IMR-90 (cell line): Measurements from ENCODE around the gene PRR5L. TPM values are rescaled to one million over a fixed set of nuclear protein-coding genes. Genes with fewer than 3 reads are reported as not detected.

Experiments
- ATAC-seq: fragments of 200-7000 bp; cut with Tn5 transposase; 2 replicates; pipeline ENCODE4 v1.9.1; 2020; ENCODE audit warnings: low read depth, mild to moderate bottlenecking, moderate library complexity
- BruUV-seq: library from RNA; stranded (reverse); fragments of 400-500 nt; replicated peaks from 2 replicates; lab custom pipeline; 2021; lab: Mats Ljungman, UMichigan
- CTCF ChIA-PET: fragments of 300-600 bp; formaldehyde crosslinking; extraction: SDS; loops from one replicate; lab custom pipeline; 2021; ENCODE audit warnings: antibody characterized with exemption; lab: Yijun Ruan, JAX
- POLR2A ChIA-PET: fragments of 300-600 bp; sonication (Branson Sonifier 250); formaldehyde crosslinking; loops from one replicate; lab custom pipeline; 2022; ENCODE audit warnings: antibody characterized with exemption; ENCODE audit not compliant: unreplicated experiment; lab: Charles Lee
- DNase-seq: peaks from one replicate; pipeline ENCODE4 v3.0.0; 2013
- H2AFZ ChIP-seq: replicated peaks from 2 replicates; pipeline ENCODE3; 2013; ENCODE audit warnings: low read length, mild to moderate bottlenecking; ENCODE audit not compliant: poor library complexity
- H2AK5ac ChIP-seq: 2 replicates; pipeline ENCODE4 v1.6.1; 2013; ENCODE audit warnings: low read depth, low read length, inconsistent platforms
- H2AK9ac ChIP-seq: replicated peaks from 2 replicates; pipeline ENCODE3; 2013; ENCODE audit warnings: mild to moderate bottlenecking, low read depth, low read length, moderate library complexity; ENCODE audit not compliant: poor library complexity
- H2BK120ac ChIP-seq: 2 replicates; pipeline ENCODE4 v1.6.1; 2013; ENCODE audit warnings: low read depth, low read length, inconsistent platforms
- H2BK15ac ChIP-seq: 3 replicates; pipeline ENCODE4 v1.6.1; 2013; ENCODE audit warnings: low read depth, low read length, inconsistent platforms
- H2BK20ac ChIP-seq: 2 replicates; pipeline ENCODE4 v1.6.1; 2013; ENCODE audit warnings: low read depth, mild to moderate bottlenecking, inconsistent platforms, low read length, moderate library complexity
- H2BK5ac ChIP-seq: 2 replicates; pipeline ENCODE4 v1.6.1; 2013; ENCODE audit warnings: mild to moderate bottlenecking, low read depth, low read length, inconsistent platforms; ENCODE audit not compliant: poor library complexity, severe bottlenecking
- H3K14ac ChIP-seq: replicated peaks from 2 replicates; pipeline ENCODE4 v1.6.1; 2013; ENCODE audit warnings: low read depth, low read length, inconsistent platforms
- H3K18ac ChIP-seq: 2 replicates; pipeline ENCODE4 v1.6.1; 2013; ENCODE audit warnings: low read depth, low read length, control low read depth
- H3K23ac ChIP-seq: 2 replicates; pipeline ENCODE4 v1.6.1; 2013; ENCODE audit warnings: low read depth, low read length, inconsistent platforms
- H3K27ac ChIP-seq: 2 replicates; pipeline ENCODE4 v1.5.1; 2013; ENCODE audit warnings: mild to moderate bottlenecking, control low read depth, low read length; ENCODE audit not compliant: insufficient read depth
- H3K27me3 ChIP-seq: 2 replicates; pipeline ENCODE4 v1.6.1; 2013; ENCODE audit warnings: low read length; ENCODE audit not compliant: control insufficient read depth, insufficient read depth
- H3K36me3 ChIP-seq: 2 replicates; pipeline ENCODE4 v1.6.1; 2013; ENCODE audit warnings: low read length, mixed read lengths; ENCODE audit not compliant: control insufficient read depth, insufficient read depth
- H3K4ac ChIP-seq: 2 replicates; pipeline ENCODE4 v1.6.1; 2013; ENCODE audit warnings: low read depth, low read length, inconsistent platforms
- H3K4me1 ChIP-seq: 2 replicates; pipeline ENCODE4 v1.6.1; 2013; ENCODE audit warnings: low read length, mixed read lengths; ENCODE audit not compliant: control insufficient read depth, insufficient read depth
- H3K4me2 ChIP-seq: 2 replicates; pipeline ENCODE4 v1.6.1; 2013; ENCODE audit warnings: low read depth, mild to moderate bottlenecking, control low read depth, low read length, moderate library complexity
- H3K4me3 ChIP-seq: 2 replicates; pipeline ENCODE4 v1.5.1; 2013; ENCODE audit warnings: low read depth, mild to moderate bottlenecking, control low read depth, low read length, moderate library complexity; ENCODE audit not compliant: insufficient read depth
- H3K56ac ChIP-seq: 2 replicates; pipeline ENCODE4 v1.6.1; 2013; ENCODE audit warnings: low read length, inconsistent platforms; ENCODE audit not compliant: insufficient read depth; ENCODE audit errors: extremely low read depth
- H3K79me1 ChIP-seq, 2 experiments: 2 replicates each; pipeline ENCODE4 v1.6.1; 2013; ENCODE audit warnings: low read length in 2 of 2, inconsistent platforms in 1 of 2, low read depth in 1 of 2
- H3K9ac ChIP-seq: 2 replicates; pipeline ENCODE4 v1.6.1; 2013; ENCODE audit warnings: low read depth, low read length, control low read depth
- H3K9me1 ChIP-seq: 2 replicates; pipeline ENCODE4 v1.6.1; 2013; ENCODE audit warnings: low read length, inconsistent platforms; ENCODE audit not compliant: insufficient read depth
- H3K9me3 ChIP-seq: 2 replicates; pipeline ENCODE4 v1.6.1; 2013; ENCODE audit warnings: low read length; ENCODE audit not compliant: control insufficient read depth, insufficient read depth
- H4K20me1 ChIP-seq: 2 replicates; pipeline ENCODE4 v1.6.1; 2013; ENCODE audit warnings: low read length, inconsistent platforms; ENCODE audit not compliant: insufficient read depth
- H4K5ac ChIP-seq: 2 replicates; pipeline ENCODE4 v1.6.1; 2013; ENCODE audit warnings: mild to moderate bottlenecking, low read depth, low read length, control low read depth
- H4K8ac ChIP-seq, 2 experiments: 2 replicates each; pipeline ENCODE4 v1.6.1; 2013; ENCODE audit warnings: low read depth in 2 of 2, low read length in 2 of 2, control low read depth in 1 of 2, inconsistent platforms in 1 of 2
- H4K91ac ChIP-seq: 2 replicates; pipeline ENCODE4 v1.6.1; 2013; ENCODE audit warnings: low read depth, low read length, inconsistent platforms; ENCODE audit not compliant: insufficient read depth
- BHLHE40 ChIP-seq: fragments of 150-350 bp; IDR thresholded peaks from 2 replicates; pipeline ENCODE4 v1.6.1; 2016; ENCODE audit warnings: mild to moderate bottlenecking, low read depth, low read length
- CTCF ChIP-seq: conservative IDR thresholded peaks from 2 replicates; pipeline ENCODE4 v1.5.1; 2012; ENCODE audit warnings: mild to moderate bottlenecking, low read depth, low read length, improper control_type of control experiment
- ELK1 ChIP-seq: fragments of 150-350 bp; IDR thresholded peaks from 2 replicates; pipeline ENCODE4 v1.6.1; 2016; ENCODE audit warnings: low read depth, mild to moderate bottlenecking, low read length, moderate library complexity, borderline replicate concordance
- FOS ChIP-seq: fragments of 150-350 bp; IDR thresholded peaks from 2 replicates; pipeline ENCODE4 v1.6.1; 2016; ENCODE audit warnings: low read depth, low read length
- MAFK ChIP-seq: IDR thresholded peaks from 2 replicates; pipeline ENCODE4 v1.6.1; 2012; ENCODE audit warnings: low read depth, low read length, improper control_type of control experiment
- MAZ ChIP-seq: IDR thresholded peaks from 2 replicates; pipeline ENCODE4 v1.6.1; 2012; ENCODE audit warnings: low read depth, mild to moderate bottlenecking, low read length, improper control_type of control experiment, moderate library complexity, borderline replicate concordance
- MXI1 ChIP-seq: IDR thresholded peaks from 2 replicates; pipeline ENCODE4 v1.6.1; 2012; ENCODE audit warnings: low read depth, mild to moderate bottlenecking, low read length, moderate library complexity, borderline replicate concordance
- NFE2L2 ChIP-seq: fragments of 150-350 bp; IDR thresholded peaks from 2 replicates; pipeline ENCODE4 v1.6.1; 2016; ENCODE audit warnings: low read depth, mild to moderate bottlenecking, low read length
- POLR2A ChIP-seq: IDR thresholded peaks from 2 replicates; pipeline ENCODE4 v1.6.1; 2012; ENCODE audit warnings: mild to moderate bottlenecking, low read depth, low read length
- RAD21 ChIP-seq: IDR thresholded peaks from 2 replicates; pipeline ENCODE4 v1.6.1; 2012; ENCODE audit warnings: low read length, improper control_type of control experiment
- RCOR1 ChIP-seq: IDR thresholded peaks from 2 replicates; pipeline ENCODE4 v1.6.1; 2012; ENCODE audit warnings: mild to moderate bottlenecking, low read length, improper control_type of control experiment; ENCODE audit not compliant: insufficient replicate concordance
- RFX5 ChIP-seq: IDR thresholded peaks from 2 replicates; pipeline ENCODE4 v1.8.0; 2012; ENCODE audit warnings: low read depth, mild to moderate bottlenecking, low read length, moderate library complexity
- SMC3 ChIP-seq: fragments of 150-350 bp; IDR thresholded peaks from 2 replicates; pipeline ENCODE4 v1.6.1; 2016; ENCODE audit warnings: low read depth, mild to moderate bottlenecking, antibody characterized with exemption, low read length, moderate library complexity
- USF2 ChIP-seq: fragments of 150-350 bp; IDR thresholded peaks from 2 replicates; pipeline ENCODE4 v1.6.1; 2017; ENCODE audit warnings: mild to moderate bottlenecking, antibody characterized with exemption, low read length, low read depth
- WGBS, 2 experiments: methylation state at CpG; one replicate each; pipeline versions ENCODE4 v1.1.5 to v1.1.7; 2013; ENCODE audit warnings: missing lambda C conversion rate in 2 of 2; ENCODE audit not compliant: insufficient read length in 1 of 2; ENCODE audit errors: extremely low coverage in 2 of 2; 5-methylcytosine and 5-hydroxymethylcytosine counted together
- dilution Hi-C: fragments of 300-500 bp; cut with HindIII; formaldehyde crosslinking; loops from one replicate; pipeline ENCODE4 v1.14.3; 2018; ENCODE audit warnings: low sequenced_read_pairs; ENCODE audit not compliant: unreplicated experiment
- in situ Hi-C: fragments of 300-500 bp; cut with MboI; formaldehyde crosslinking; loops from 3 replicates; pipeline ENCODE4 v1.14.3; 2019; ENCODE audit warnings: low sequenced_read_pairs, inconsistent platforms, mixed read lengths
- intact Hi-C: fragments of 100-400 bp; cut with micrococcal nuclease; formaldehyde crosslinking; loops from 2 replicates; pipeline ENCODE4 v1.10.0; 2022
- polyA plus RNA-seq, 3 experiments: library from polyadenylated mRNA; depleted of rRNA; stranded (reverse); fragments of >200 nt; gene quantifications; 2 replicates each; pipeline ENCODE4 v1.2.3, GENCODE V29; 2012; ENCODE audit warnings: low replicate concordance in 1 of 3
- total RNA-seq: library from RNA; depleted of rRNA; stranded (reverse); fragments of >200 nt; gene quantifications from 2 replicates; pipeline ENCODE4 v1.2.3, GENCODE V29; 2012

Gene PRR5L
- total and polyA plus RNA-seq, 2 of the 4 experiments (the other 2 are of a cell fraction) = 2.9 to 3.6 TPM

GRCh38 chr11:36432738-36433137 is 136.7 kb downstream of the PRR5L start (continued):
- TF ChIP-seq NFE2L2 (no peak), RCOR1 (no peak), POLR2A (no peak), MXI1 (no peak), SMC3 (no peak)

- H3K4me1 ChIP-seq = peaks cover 6% of the 10 kb centered on the region
- CTCF ChIA-PET = no interaction called here
- intact Hi-C loops (no loop called here), dilution Hi-C loops (no loop called here), in situ Hi-C loops (no loop called here)
- peaks cover 7% of the 10 kb centered on the region for H3K9me1 ChIP-seq
- ATAC-seq (no peak), DNase-seq (no peak)
- no peak overlapping the region for H3K9ac ChIP-seq
- H3K23ac ChIP-seq = no peak overlapping the region
- H3K4ac ChIP-seq = no peak overlapping the region; the same call in 1 of the 2 replicates
- H3K4me2 ChIP-seq = no peak overlapping the region
- H3K14ac ChIP-seq = no peak overlapping the region
- no peak overlapping the region for H4K5ac ChIP-seq
- H3K56ac ChIP-seq = no peak overlapping the region
- H3K9me3 ChIP-seq = no peaks in the 10 kb centered on the region
- 96% methylated on average over 4 of the region's 5 CpGs; no CpG with 5 or more reads in 1 of the 2 experiments for WGBS, 2 experiments
- no peak overlapping the region for H2AFZ ChIP-seq
- no peak overlapping the region for H3K18ac ChIP-seq
- no peak overlapping the region for H3K4me3 ChIP-seq
- no peaks in the 10 kb centered on the region; a peak in 1 of 4 replicates for H3K79me1 ChIP-seq
- H2BK15ac ChIP-seq = no peak overlapping the region
- H3K36me3 ChIP-seq = peaks cover 2% of the 10 kb centered on the region
- no peak overlapping the region for H4K91ac ChIP-seq
- no peak overlapping the region for H2AK5ac ChIP-seq
- H4K8ac ChIP-seq = no peak overlapping the region
- no peak overlapping the region for H3K27ac ChIP-seq
- H2BK20ac ChIP-seq = no peak overlapping the region
- BruUV-seq = no TSS peak
- H2BK5ac ChIP-seq = no peak overlapping the region
- no peaks in the 10 kb centered on the region for H4K20me1 ChIP-seq
- POLR2A ChIA-PET = no interaction called here
- H3K27me3 ChIP-seq = no peaks in the 10 kb centered on the region
- H2BK120ac ChIP-seq = no peak overlapping the region
- H2AK9ac ChIP-seq = no peak overlapping the region
- TF ChIP-seq RFX5 = no peak
- no peak for TF ChIP-seq CTCF
- TF ChIP-seq USF2 = no peak
- TF ChIP-seq NFE2L2 = no peak
- no peak for TF ChIP-seq MXI1
- no peak for TF ChIP-seq RAD21
- no peak for TF ChIP-seq MAFK
- no peak for TF ChIP-seq POLR2A
- TF ChIP-seq FOS = no peak
- no peak for TF ChIP-seq BHLHE40
- TF ChIP-seq SMC3 = no peak
- TF ChIP-seq RCOR1 = no peak
- TF ChIP-seq MAZ = no peak
- TF ChIP-seq ELK1 = no peak
Observed at GRCh38 chr11:36436064-36436463, 140.0 kb downstream of the PRR5L start.
